AML-193 (cell line): ENCODE data around the gene ANKFY1.

Source experiments
- DNase-seq, 2 experiments: peaks; one replicate each; lab custom pipeline; 2025; lab: John Stamatoyannopoulos, UW

ANKFY1 gene

DNA sequence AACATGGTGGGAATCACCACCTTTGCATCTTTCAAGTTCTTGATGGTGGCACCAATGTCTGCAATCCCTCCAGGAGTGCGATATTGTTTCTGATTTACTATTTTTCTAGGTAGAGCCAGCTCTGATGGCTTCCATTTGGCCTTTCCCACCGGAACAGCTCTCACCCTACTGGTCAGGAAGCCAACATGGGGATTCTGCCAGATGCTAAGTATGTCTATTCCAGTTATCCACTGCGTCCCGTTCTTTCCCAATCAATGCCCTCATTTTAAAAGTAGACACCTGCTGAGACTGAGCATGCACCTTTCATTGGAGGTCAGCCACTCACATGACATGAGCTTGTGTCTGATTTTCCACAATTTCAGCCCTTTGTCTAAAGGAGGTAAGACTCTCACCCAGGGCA, 144.5 kb downstream of the ANKFY1 start:
- no peak for DNase-seq

DNA sequence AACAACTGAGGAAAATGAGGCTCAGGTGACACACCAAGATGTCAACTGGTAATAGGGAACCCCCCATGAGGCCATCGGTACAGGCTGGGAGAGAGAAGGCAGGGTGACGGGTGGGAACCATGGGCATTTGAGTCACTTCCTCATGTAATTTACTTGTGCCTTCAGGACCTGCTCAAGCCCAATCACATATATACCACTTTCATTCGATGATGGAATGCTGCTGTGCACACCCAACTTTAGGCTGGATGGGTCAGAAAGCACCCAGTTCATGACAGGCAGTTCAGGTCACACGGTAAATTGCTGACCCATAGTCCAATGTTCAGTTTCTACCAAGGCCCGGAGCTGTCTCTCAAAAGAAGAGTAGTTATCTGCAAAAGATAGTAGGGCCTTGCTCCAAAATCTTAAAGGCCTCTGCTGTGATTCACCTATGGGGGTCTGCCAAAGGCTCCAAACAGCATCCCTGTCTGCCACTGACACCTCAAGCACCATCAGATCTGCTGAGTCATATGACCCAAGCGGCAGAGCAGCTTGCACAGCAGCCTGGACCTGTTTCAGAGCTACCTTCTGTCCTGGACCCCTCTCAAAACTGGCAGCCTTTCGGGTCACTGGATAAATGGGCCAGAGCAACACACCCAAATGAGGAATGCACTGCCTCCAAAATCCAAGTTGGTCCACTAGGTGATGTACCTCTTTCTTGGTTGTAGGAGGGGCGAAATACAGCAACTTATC, 145.6 kb downstream of the ANKFY1 start:
- DNase-seq = no peak

DNA sequence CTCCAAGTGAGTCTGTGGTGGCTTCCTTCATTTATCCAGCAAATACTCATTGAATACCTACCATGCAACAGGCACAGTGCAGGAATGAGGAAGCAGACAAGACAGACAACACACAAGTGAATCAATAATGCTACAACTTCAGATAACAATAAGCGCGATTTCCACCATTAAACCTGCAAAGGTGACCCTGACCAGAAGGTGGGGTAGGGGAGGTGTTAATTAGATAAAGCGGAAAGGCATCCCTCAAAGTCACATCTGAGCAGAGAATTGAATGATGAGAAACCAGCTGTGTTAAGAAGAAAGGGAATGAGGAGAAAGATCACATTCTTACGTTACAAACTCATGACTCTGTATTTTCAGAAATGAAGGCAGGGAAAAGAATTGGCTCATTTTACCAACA, 147.3 kb downstream of the ANKFY1 start:
- no peak for DNase-seq
